SU-DHL-6 (cell line): ENCODE data around the gene RBM20.

Experiments used
- H2AFZ ChIP-seq: fragments of 200-600 bp; sonication (generic); 2 replicates; pipeline ENCODE4 v1.6.1; 2014; ENCODE audit warnings: low read depth, mild to moderate bottlenecking, moderate library complexity, mixed read lengths, antibody characterized with exemption, low read length; ENCODE audit not compliant: severe bottlenecking
- H3F3A ChIP-seq: fragments of 200-600 bp; shearing (Covaris generic); 2 replicates; pipeline ENCODE4 v1.6.0; 2016; ENCODE audit warnings: antibody characterized with exemption, mild to moderate bottlenecking; ENCODE audit not compliant: insufficient read depth
- H3K27ac ChIP-seq: fragments of 200-600 bp; sonication (generic); 2 replicates; pipeline ENCODE4 v1.5.1; 2016; ENCODE audit warnings: low read depth, mild to moderate bottlenecking, low read length, moderate library complexity, mixed read lengths
- H3K27me3 ChIP-seq: fragments of 200-600 bp; sonication (generic), shearing (Covaris generic); 2 replicates; pipeline ENCODE4 v1.6.0; 2014; ENCODE audit warnings: mild to moderate bottlenecking, low read length
- H3K36me3 ChIP-seq: fragments of 200-600 bp; sonication (generic); 2 replicates; pipeline ENCODE4 v1.6.1; 2014; ENCODE audit warnings: mild to moderate bottlenecking, low read length, mixed read lengths
- H3K4me2 ChIP-seq: fragments of 300-600, 200-600 bp; shearing (Covaris generic), sonication (generic); 2 replicates; pipeline ENCODE4 v1.6.0; 2014; ENCODE audit warnings: low read length, low read depth, mild to moderate bottlenecking; ENCODE audit not compliant: poor library complexity, severe bottlenecking
- H3K4me3 ChIP-seq: fragments of 200-600 bp; sonication (generic); 2 replicates; pipeline ENCODE4 v1.5.1; 2014; ENCODE audit warnings: antibody characterized with exemption, low read length, mild to moderate bottlenecking, mixed read lengths; ENCODE audit not compliant: insufficient read depth, poor library complexity, severe bottlenecking
- H3K79me2 ChIP-seq: fragments of 200-600 bp; sonication (generic); 2 replicates; pipeline ENCODE4 v1.6.1; 2014; ENCODE audit warnings: mild to moderate bottlenecking, low read length, moderate library complexity; ENCODE audit not compliant: insufficient read depth
- H3K9ac ChIP-seq: fragments of 200-600 bp; sonication (generic); 2 replicates; pipeline ENCODE4 v1.7.0; 2014; ENCODE audit warnings: mild to moderate bottlenecking, low read length
- H3K9me2 ChIP-seq: fragments of 200-600 bp; sonication (generic); replicated peaks from 2 replicates; pipeline ENCODE4 v1.6.1; 2014; ENCODE audit warnings: low read length; ENCODE audit not compliant: insufficient read depth
- H3K9me3 ChIP-seq: fragments of 200-600 bp; sonication (generic); 2 replicates; pipeline ENCODE4 v1.6.1; 2014; ENCODE audit warnings: low read length, mixed read lengths; ENCODE audit not compliant: insufficient read depth
- H4K20me1 ChIP-seq: fragments of 200-600 bp; sonication (generic); 2 replicates; pipeline ENCODE4 v1.6.1; 2014; ENCODE audit warnings: low read depth, mild to moderate bottlenecking, antibody characterized with exemption, low read length, moderate library complexity, mixed read lengths
- CTCF ChIP-seq: fragments of 200-600 bp; sonication (generic); IDR thresholded peaks from one replicate; pipeline ENCODE4 v1.5.1; 2017; ENCODE audit warnings: antibody characterized with exemption, mild to moderate bottlenecking, low read length, moderate library complexity; ENCODE audit not compliant: insufficient read depth, poor library complexity, severe bottlenecking
- EZH2phosphoT487 ChIP-seq: fragments of 200-600 bp; sonication (generic), shearing (Covaris generic); conservative IDR thresholded peaks from 2 replicates; pipeline ENCODE4 v1.6.1; 2018; ENCODE audit warnings: mild to moderate bottlenecking, antibody characterized with exemption, low read length, moderate library complexity, mixed read lengths

RBM20 gene

DNA sequence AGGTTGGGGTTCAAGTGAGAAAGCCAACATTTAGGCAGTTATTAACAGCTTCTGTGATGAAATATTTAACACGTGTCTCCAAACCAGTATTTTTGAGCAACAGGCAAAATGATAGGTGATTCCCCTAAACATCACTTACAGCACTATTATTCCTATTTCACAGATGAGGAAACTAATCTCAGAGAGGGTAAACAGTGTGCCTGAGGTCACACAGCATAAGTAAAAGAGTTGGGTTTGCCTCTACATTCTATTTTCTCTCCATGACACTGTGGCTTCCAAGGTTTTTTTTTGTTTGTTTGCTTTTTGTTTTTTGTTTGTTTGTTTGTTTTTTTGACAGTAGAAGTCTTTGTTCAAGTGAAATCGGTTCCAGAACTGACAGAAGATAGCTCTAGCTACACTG, 184.4 kb downstream of the RBM20 start:
- no peak overlapping the region for H3K4me2 ChIP-seq
- no peak overlapping the region for H3K4me3 ChIP-seq
- no peak overlapping the region for H3K27ac ChIP-seq
- no peak overlapping the region for H2AFZ ChIP-seq
- no peaks in the 10 kb centered on the region for H3K79me2 ChIP-seq
- no peak overlapping the region for H3K9ac ChIP-seq
- H3K27me3 ChIP-seq = no peaks in the 10 kb centered on the region
- no peaks in the 10 kb centered on the region for H3K9me2 ChIP-seq
- no peaks in the 10 kb centered on the region for H3K36me3 ChIP-seq
- H4K20me1 ChIP-seq = no peaks in the 10 kb centered on the region
- no peaks in the 10 kb centered on the region for H3K9me3 ChIP-seq
- H3F3A ChIP-seq = no peaks in the 10 kb centered on the region
- TF ChIP-seq CTCF = no peak
- no peak for TF ChIP-seq EZH2phosphoT487

GRCh38 chr10:110829721-110830410, 185.7 kb downstream of the RBM20 start:
- TF ChIP-seq CTCF (no peak), EZH2phosphoT487 (no peak)
- Histone ChIP-seq H3K4me3 (no peak overlapping the region), H3K9me3 (no peaks in the 10 kb centered on the region), H3K36me3 (no peaks in the 10 kb centered on the region), H3K27me3 (no peaks in the 10 kb centered on the region), H3K9me2 (no peaks in the 10 kb centered on the region), H3K4me2 (no peak overlapping the region), H3F3A (no peaks in the 10 kb centered on the region), H3K79me2 (no peaks in the 10 kb centered on the region), H2AFZ (no peak overlapping the region), H4K20me1 (no peaks in the 10 kb centered on the region), H3K27ac (no peak overlapping the region), H3K9ac (no peak overlapping the region)

- Histone ChIP-seq H3K36me3 (no peaks in the 10 kb centered on the region), H3K9me3 (no peaks in the 10 kb centered on the region), H3K79me2 (no peaks in the 10 kb centered on the region), H3K9me2 (no peaks in the 10 kb centered on the region), H3K9ac (no peak overlapping the region), H3K4me2 (no peak overlapping the region), H3K27ac (no peak overlapping the region), H3K27me3 (no peaks in the 10 kb centered on the region), H3K4me3 (no peak overlapping the region), H4K20me1 (no peaks in the 10 kb centered on the region), H3F3A (no peaks in the 10 kb centered on the region), H2AFZ (no peak overlapping the region)
- TF ChIP-seq CTCF = no peak
These were observed 189.3 kb downstream of the RBM20 start for GRCh38 chr10:110833234-110833940.
